Liver (tissue), 9 donors: ENCODE results near the gene LAMA1. TPM values are rescaled to one million over a fixed set of nuclear protein-coding genes. Genes with fewer than 3 reads are reported as not detected.

Source experiments
- DNase-seq: peaks from one replicate; pipeline ENCODE4 v3.0.0-alpha.2; 2017; ENCODE audit warnings: low spot score
- H3K27ac ChIP-seq, 2 donors: one replicate each; pipeline ENCODE4 v1.7.0; 2013; ENCODE audit warnings: inconsistent platforms in 2 of 2, low read length in 2 of 2, control low read depth in 1 of 2, low read depth in 1 of 2, mild to moderate bottlenecking in 1 of 2
- H3K27me3 ChIP-seq, 4 donors: one replicate each; pipeline versions ENCODE4 v1.6.1 to v1.7.0; 2013; ENCODE audit warnings: low read length in 3 of 4, inconsistent platforms in 1 of 4, mild to moderate bottlenecking in 1 of 4, moderate library complexity in 1 of 4; ENCODE audit not compliant: control insufficient read depth in 4 of 4, insufficient read depth in 4 of 4
- H3K36me3 ChIP-seq, 4 donors: one replicate each; pipeline versions ENCODE4 v1.6.1 to v1.7.0; 2013; ENCODE audit warnings: low read length in 3 of 4, mild to moderate bottlenecking in 3 of 4, low read depth in 1 of 4, moderate library complexity in 1 of 4; ENCODE audit not compliant: control insufficient read depth in 4 of 4, insufficient read depth in 3 of 4
- H3K4me1 ChIP-seq, 4 donors: one replicate each; pipeline versions ENCODE4 v1.6.1 to v1.7.0; 2013; ENCODE audit warnings: low read length in 3 of 4, mild to moderate bottlenecking in 3 of 4, moderate library complexity in 1 of 4; ENCODE audit not compliant: control insufficient read depth in 4 of 4, insufficient read depth in 4 of 4
- H3K4me3 ChIP-seq, 3 donors: one replicate each; pipeline versions ENCODE4 v1.6.1 to v1.7.0; 2013; ENCODE audit warnings: low read length in 3 of 3, control low read depth in 1 of 3, low read depth in 1 of 3, mild to moderate bottlenecking in 1 of 3
- H3K9ac ChIP-seq, 2 donors: one replicate each; pipeline ENCODE4 v1.7.0; 2013; ENCODE audit warnings: low read length in 2 of 2, mild to moderate bottlenecking in 2 of 2, moderate library complexity in 2 of 2, control low read depth in 1 of 2, low read depth in 1 of 2
- H3K9me3 ChIP-seq, 4 donors: one replicate each; pipeline versions ENCODE4 v1.6.1 to v1.7.0; 2013; ENCODE audit warnings: low read length in 3 of 4; ENCODE audit not compliant: control insufficient read depth in 4 of 4
- ATF3 ChIP-seq: IDR thresholded peaks from 2 replicates; pipeline ENCODE4 v1.6.1; 2016; ENCODE audit warnings: antibody characterized with exemption
- CTCF ChIP-seq: fragments of 150-350 bp; IDR thresholded peaks from 2 replicates; pipeline ENCODE4 v1.5.1; 2017; ENCODE audit warnings: improper control_type of control experiment, low read depth, low read length; ENCODE audit not compliant: missing input control
- EGR1 ChIP-seq, 2 donors: IDR thresholded peaks; 2 replicates each; pipeline ENCODE4 v1.6.1; 2016 to 2018; ENCODE audit warnings: antibody characterized with exemption in 2 of 2, low read depth in 2 of 2
- FOXA1 ChIP-seq: IDR thresholded peaks from 2 replicates; pipeline ENCODE4 v1.6.1; 2016; ENCODE audit warnings: antibody characterized with exemption
- FOXA2 ChIP-seq: IDR thresholded peaks from 2 replicates; pipeline ENCODE4 v1.6.1; 2016; ENCODE audit warnings: antibody characterized with exemption
- GABPA ChIP-seq, 2 donors: IDR thresholded peaks in 1 of 2; conservative IDR thresholded peaks in 1 of 2; 2 replicates each; pipeline ENCODE4 v1.6.1; 2016; ENCODE audit warnings: antibody characterized with exemption in 2 of 2, mild to moderate bottlenecking in 1 of 2, moderate library complexity in 1 of 2
- HNF4A ChIP-seq, 2 donors: conservative IDR thresholded peaks; 2 replicates each; pipeline ENCODE4 v1.6.1; 2016; ENCODE audit warnings: antibody characterized with exemption in 2 of 2, mild to moderate bottlenecking in 2 of 2
- HNF4G ChIP-seq: IDR thresholded peaks from 2 replicates; pipeline ENCODE4 v1.6.1; 2016; ENCODE audit warnings: antibody characterized with exemption
- JUND ChIP-seq, 2 donors: IDR thresholded peaks; 2 replicates each; pipeline ENCODE4 v1.6.1; 2016; ENCODE audit warnings: antibody characterized with exemption in 2 of 2
- MAX ChIP-seq: IDR thresholded peaks from 2 replicates; pipeline ENCODE4 v1.6.1; 2016; ENCODE audit warnings: antibody characterized with exemption
- NR2F2 ChIP-seq: IDR thresholded peaks from 2 replicates; pipeline ENCODE4 v1.6.1; 2016; ENCODE audit warnings: antibody characterized with exemption
- RAD21 ChIP-seq, 2 donors: IDR thresholded peaks; 2 replicates each; pipeline ENCODE4 v1.6.1; 2016; ENCODE audit warnings: antibody characterized with exemption in 2 of 2, mild to moderate bottlenecking in 2 of 2
- REST ChIP-seq: IDR thresholded peaks from 2 replicates; pipeline ENCODE4 v1.6.1; 2016; ENCODE audit warnings: antibody characterized with exemption, mild to moderate bottlenecking
- RXRA ChIP-seq, 2 donors: IDR thresholded peaks; 2 replicates each; pipeline ENCODE4 v1.6.1; 2017 to 2018; ENCODE audit warnings: antibody characterized with exemption in 2 of 2, mild to moderate bottlenecking in 1 of 2
- SP1 ChIP-seq: IDR thresholded peaks from 2 replicates; pipeline ENCODE4 v1.6.1; 2018; ENCODE audit warnings: antibody characterized with exemption, mild to moderate bottlenecking
- TAF1 ChIP-seq: conservative IDR thresholded peaks from 2 replicates; pipeline ENCODE4 v1.6.1; 2016; ENCODE audit warnings: antibody characterized with exemption, mild to moderate bottlenecking
- YY1 ChIP-seq: IDR thresholded peaks from 2 replicates; pipeline ENCODE4 v1.6.1; 2016; ENCODE audit warnings: antibody characterized with exemption, mild to moderate bottlenecking
- ZBTB33 ChIP-seq: IDR thresholded peaks from 2 replicates; pipeline ENCODE4 v1.6.1; 2016; ENCODE audit warnings: antibody characterized with exemption
- WGBS: extraction: QIAGEN DNeasy Blood & Tissue Kit; methylation state at CpG from one replicate; pipeline ENCODE4 v1.1.7; 2013; 5-methylcytosine and 5-hydroxymethylcytosine counted together
- polyA plus RNA-seq, 2 donors: library from polyadenylated mRNA; stranded (reverse) in 1 of 2; unstranded in 1 of 2; fragments of 200-250 nt in 1 of 2; fragments of >200 nt in 1 of 2; fragmentation: Nextera tagmentation in 1 of 2; extraction: Ambion mirVana in 1 of 2; gene quantifications; one replicate each; pipeline versions ENCODE4 v1.2.1 to v1.2.3, GENCODE V29; 2013 to 2015
- total RNA-seq, 2 donors: library from RNA; depleted of rRNA; stranded (reverse); fragments of >200 nt; gene quantifications; one replicate each; pipeline ENCODE4 v1.2.3, GENCODE V29; 2014
- donor health status: healthy.
- donor health status: healthy.
- donor health status: healthy.
- donor health status: healthy.
- donor health status: healthy.

LAMA1 gene
- total and polyA plus RNA-seq, 4 donors: 0.05 to 0.67 (median 0.43) TPM

GRCh38 chr18:7155092-7155491, 37.5 kb upstream of the LAMA1 start:
- TF ChIP-seq YY1 (no peak), CTCF (no peak), SP1 (no peak), RAD21 (IDR thresholded peaks at IDR 0.05) (no peak), ZBTB33 (no peak), HNF4A (conservative IDR thresholded peaks at IDR 0.05) (no peak), GABPA (IDR thresholded peaks at IDR 0.05 in 1 of 2, conservative IDR thresholded peaks at IDR 0.05 in 1 of 2) (no peak), TAF1 (no peak), MAX (no peak), JUND (IDR thresholded peaks at IDR 0.05) (no peak), HNF4G (no peak), FOXA1 (no peak), REST (no peak), FOXA2 (no peak), RXRA (IDR thresholded peaks at IDR 0.05) (no peak), EGR1 (IDR thresholded peaks at IDR 0.05; ENCODE audit: low read depth in 2 of 2) (no peak), NR2F2 (no peak), ATF3 (no peak)
- WGBS: 92% methylated on average over 5 of the region's 5 CpGs
- no peak for DNase-seq

More at GRCh38 chr18:7155092-7155491, 37.5 kb upstream of the LAMA1 start:
- Histone ChIP-seq H3K27ac (no peak overlapping the region), H3K9ac (no peak overlapping the region), H3K27me3 (no peaks in the 10 kb centered on the region), H3K9me3 (no peaks in the 10 kb centered on the region), H3K4me3 (no peak overlapping the region), H3K36me3 (no peaks in the 10 kb centered on the region), H3K4me1 (no peaks in the 10 kb centered on the region)
